GM13977 (cell line): ENCODE data around the gene ALKAL2.

Experiments
- DNase-seq: peaks from one replicate; pipeline ENCODE4 v3.0.0; 2012; ENCODE audit warnings: low spot score
- in situ Hi-C: fragments of 300-500 bp; cut with MboI; formaldehyde crosslinking; loops from one replicate; pipeline ENCODE4 v1.12.0; 2022; ENCODE audit warnings: low sequenced_read_pairs, low pct_unique_long_range_greater_than_20kb, mixed read lengths, inconsistent platforms; ENCODE audit not compliant: unreplicated experiment
- TF ChIP-seq, protein P1 (sequence below): IDR thresholded peaks from 2 replicates; pipeline ENCODE4 v1.5.1; 2012; ENCODE audit warnings: mild to moderate bottlenecking, control low read depth; ENCODE audit not compliant: insufficient read depth; ENCODE audit errors: extremely low read depth, missing control alignments

ALKAL2 gene

DNA sequence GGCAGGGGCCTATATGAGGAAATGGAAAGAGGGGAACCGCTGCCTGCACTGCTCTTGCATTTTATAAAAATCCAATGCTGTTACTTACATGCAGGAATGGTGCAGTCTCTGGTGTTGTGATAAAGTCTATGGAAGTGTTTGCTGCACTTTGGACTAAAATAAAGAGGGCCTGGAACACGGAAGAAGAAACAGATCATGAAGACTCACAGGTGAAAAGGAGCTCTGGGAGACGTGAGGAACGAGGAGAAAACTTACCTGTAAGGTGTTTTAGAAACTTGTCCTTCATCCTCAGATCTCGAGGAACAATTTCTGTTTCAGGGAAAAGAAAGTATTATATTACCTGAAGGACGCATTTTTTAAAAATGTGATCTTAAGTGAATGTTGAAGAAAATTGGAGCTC lies 1.9 kb downstream of the ALKAL2 start:
- DNase-seq = no peak
- TF ChIP-seq, protein P1, sequence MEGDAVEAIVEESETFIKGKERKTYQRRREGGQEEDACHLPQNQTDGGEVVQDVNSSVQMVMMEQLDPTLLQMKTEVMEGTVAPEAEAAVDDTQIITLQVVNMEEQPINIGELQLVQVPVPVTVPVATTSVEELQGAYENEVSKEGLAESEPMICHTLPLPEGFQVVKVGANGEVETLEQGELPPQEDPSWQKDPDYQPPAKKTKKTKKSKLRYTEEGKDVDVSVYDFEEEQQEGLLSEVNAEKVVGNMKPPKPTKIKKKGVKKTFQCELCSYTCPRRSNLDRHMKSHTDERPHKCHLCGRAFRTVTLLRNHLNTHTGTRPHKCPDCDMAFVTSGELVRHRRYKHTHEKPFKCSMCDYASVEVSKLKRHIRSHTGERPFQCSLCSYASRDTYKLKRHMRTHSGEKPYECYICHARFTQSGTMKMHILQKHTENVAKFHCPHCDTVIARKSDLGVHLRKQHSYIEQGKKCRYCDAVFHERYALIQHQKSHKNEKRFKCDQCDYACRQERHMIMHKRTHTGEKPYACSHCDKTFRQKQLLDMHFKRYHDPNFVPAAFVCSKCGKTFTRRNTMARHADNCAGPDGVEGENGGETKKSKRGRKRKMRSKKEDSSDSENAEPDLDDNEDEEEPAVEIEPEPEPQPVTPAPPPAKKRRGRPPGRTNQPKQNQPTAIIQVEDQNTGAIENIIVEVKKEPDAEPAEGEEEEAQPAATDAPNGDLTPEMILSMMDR = no peak
- in situ Hi-C loops = no loop called here

DNA sequence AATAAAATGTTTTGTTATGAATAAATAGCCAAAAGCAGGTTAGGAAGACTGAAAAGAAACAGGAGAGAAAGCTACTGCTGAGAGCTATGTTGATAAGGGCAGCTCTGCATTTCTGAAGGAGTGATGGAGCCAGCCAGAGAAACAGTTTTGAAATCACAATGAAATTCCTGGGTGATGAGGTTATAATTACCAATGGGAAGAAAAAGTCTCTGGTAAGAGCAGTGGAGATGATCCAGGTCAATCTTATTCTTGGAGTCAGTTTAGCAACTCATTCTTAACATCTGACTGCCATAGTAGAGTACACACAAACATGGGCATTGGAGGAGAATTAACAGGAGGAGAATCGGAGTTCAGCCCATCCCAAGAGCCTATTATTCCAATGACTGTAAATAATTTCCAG lies 2.4 kb downstream of the ALKAL2 start:
- TF ChIP-seq, protein P1 = no peak
- no peak for DNase-seq
- in situ Hi-C loops = no loop called here

DNA sequence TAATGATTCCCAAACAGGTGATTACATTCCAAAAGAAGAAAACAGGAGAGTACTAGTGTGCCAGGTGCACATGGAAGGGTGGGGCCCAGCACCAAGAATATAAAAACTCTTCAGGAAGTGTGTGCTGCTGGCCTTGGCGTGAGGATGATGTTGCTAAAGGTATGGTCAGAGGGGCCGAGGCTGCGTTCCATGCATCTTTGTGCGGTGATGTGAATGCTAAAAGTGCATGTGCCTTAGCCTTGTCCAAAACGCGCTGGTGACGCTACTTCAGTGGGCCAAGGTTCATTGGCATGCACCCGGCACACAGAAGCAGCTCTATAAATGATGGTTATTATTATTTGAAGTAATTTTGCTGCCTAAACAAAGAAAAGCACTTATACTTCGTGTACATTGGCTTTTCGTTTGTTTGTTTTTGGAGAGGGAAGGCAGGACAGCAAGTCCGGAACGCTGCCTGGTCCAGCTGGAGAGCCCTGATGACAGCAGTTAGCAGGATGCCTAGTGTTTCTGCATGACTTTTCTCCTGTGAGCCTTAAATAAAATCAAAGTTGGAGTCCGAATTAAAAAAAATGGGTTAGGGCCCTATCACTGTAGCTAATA lies 2.9 kb downstream of the ALKAL2 start:
- in situ Hi-C loops = no loop called here
- no peak for DNase-seq
- TF ChIP-seq, protein P1 = no peak

DNA sequence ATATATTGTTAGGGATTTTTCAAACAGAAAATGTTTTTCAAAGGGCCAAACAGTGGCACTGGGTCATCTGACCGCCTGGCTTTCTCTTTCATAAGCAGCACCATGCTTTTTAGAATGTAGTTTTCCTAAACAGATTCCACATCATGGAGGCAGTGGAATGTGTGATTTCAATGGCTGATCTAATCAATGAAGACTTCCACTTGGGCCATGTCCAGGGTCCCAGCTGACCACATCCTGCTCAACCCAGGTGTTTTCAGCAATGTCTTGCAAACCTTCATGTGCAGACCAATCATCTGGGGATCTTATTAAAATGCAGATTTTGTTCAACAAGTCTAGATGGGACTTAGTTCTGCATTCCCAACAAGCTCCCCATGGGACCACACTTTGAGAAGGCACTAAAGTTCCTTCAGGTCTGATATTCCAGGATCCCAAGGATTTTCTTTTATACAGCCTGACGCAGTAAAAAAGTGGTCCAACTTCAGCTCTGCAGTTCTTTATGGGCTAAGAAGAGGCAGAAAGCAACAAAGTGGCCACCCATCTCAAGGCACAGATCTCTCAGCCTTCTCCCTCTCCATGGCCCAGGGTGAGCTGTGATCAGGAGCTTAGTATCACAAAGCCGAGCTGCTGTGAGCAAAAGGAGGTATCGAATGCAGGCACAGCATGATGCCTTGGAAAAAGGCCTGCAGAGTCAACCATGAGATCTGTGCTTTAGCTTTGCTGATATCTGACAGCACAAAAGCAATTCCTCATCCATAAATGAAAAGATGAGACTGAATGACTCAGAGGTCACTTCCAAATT lies 3.7 kb downstream of the ALKAL2 start:
- in situ Hi-C loops = no loop called here
- TF ChIP-seq, protein P1 = no peak
- DNase-seq = no peak

DNA sequence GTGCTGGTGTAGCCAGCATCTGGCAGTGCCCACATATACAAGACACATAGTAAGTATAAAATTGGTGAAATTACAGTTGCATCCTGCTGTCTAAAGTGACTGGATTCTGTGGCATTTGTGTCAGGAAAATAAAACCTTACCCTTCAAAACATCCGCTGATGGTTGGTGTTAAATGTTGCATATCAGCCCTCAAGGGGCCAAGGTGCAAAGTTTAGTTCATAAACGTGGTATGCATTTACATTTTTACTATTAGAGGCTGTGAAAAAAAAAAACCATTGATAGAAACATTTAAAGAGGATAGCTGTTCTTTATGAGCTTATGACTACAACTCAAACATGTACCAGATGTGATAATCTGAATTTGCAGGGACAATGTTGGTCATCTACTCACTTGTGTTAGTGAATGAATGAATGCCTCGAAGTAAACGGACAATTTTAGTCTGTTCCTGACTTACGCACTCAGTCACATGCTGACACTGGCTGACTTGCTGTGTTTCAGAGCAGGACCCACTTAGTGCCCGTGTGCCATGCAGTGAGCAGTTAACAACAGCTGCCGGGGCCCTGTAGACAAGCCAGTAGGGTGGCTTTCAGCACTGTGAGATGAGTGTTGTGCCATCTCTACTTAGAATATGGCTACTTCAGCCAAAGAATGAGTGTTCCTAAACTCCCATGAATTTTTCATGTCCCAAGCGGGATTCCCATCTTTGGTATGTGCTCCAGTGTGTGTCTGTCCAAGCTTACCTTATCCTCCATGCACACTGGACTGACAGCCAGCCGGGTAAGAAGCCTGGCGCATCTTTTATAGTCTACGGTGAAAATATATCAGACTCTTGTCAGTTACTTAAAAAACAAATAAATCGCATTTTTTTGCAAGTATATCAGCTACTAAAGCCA lies 5.3 kb downstream of the ALKAL2 start:
- in situ Hi-C loops = no loop called here
- no peak for DNase-seq
- TF ChIP-seq, protein P1 = no peak

DNA sequence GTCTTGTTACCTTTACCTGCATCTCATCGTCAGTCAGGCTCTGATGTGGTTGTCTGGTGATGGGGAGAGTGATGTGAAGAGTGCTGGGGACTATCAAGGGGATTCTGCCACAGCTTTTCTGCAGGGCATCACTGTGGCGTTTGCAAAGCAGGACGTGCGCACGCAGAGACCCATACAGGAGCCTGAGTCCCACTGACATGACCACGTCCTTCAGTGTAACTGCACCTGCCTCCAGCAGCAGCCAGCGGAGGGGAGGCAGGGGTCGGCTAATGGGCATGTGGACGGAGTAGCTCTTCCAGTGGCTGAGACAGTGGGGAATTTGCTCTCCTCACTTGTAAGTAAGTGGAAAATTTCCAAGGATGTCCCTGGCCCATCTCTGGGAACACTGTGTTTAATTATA lies 6.5 kb downstream of the ALKAL2 start:
- in situ Hi-C loops = no loop called here
- DNase-seq = no peak

More for the DNA sequence above, 6.5 kb downstream of the ALKAL2 start:
- TF ChIP-seq, protein P1 = no peak
